Activated CD8-positive, alpha-beta T cell treated with anti-CD3 and anti-CD28 coated beads, Interleukin-2, amount 10 ng/mL, durations not matched to agents 7 days and 5 days (primary cell): ENCODE measurements around the gene NUDCD3. TPM values are rescaled to one million over a fixed set of nuclear protein-coding genes. Genes with fewer than 3 reads are reported as not detected.

Experiments used
- ATAC-seq: fragments of 150-1000 bp; cut with Tn5 transposase; one replicate; pipeline ENCODE4 v1.10.0; 2021; ENCODE audit warnings: moderate library complexity
- CTCF ChIA-PET: fragments of 350-600 bp; sonication (Branson Sonifier 250); formaldehyde crosslinking; loops from one replicate; lab custom pipeline; 2021; ENCODE audit warnings: antibody characterized with exemption; lab: Charles Lee
- POLR2A ChIA-PET: fragments of 350-600 bp; sonication (Branson Sonifier 250); formaldehyde crosslinking; loops from one replicate; lab custom pipeline; 2021; ENCODE audit warnings: antibody characterized with exemption; lab: Charles Lee
- DNase-seq: peaks from one replicate; pipeline ENCODE4 v3.0.0-alpha.2; 2020
- H3K27ac Mint-ChIP-seq: one replicate; pipeline ENCODE4 v1.8.0; 2021; ENCODE audit warnings: mild to moderate bottlenecking, mixed read lengths
- H3K27me3 Mint-ChIP-seq: one replicate; pipeline ENCODE4 v1.8.0; 2021; ENCODE audit warnings: low read depth, mixed read lengths
- H3K36me3 Mint-ChIP-seq: one replicate; pipeline ENCODE4 v1.8.0; 2021; ENCODE audit warnings: low read depth, mixed read lengths
- H3K4me1 Mint-ChIP-seq: one replicate; pipeline ENCODE4 v1.8.0; 2021; ENCODE audit warnings: low read depth, mixed read lengths
- H3K4me3 Mint-ChIP-seq: one replicate; pipeline ENCODE4 v1.8.0; 2021; ENCODE audit warnings: mild to moderate bottlenecking, mixed read lengths
- H3K9me3 Mint-ChIP-seq: one replicate; pipeline ENCODE4 v1.8.0; 2022; ENCODE audit warnings: mixed read lengths; ENCODE audit not compliant: insufficient read depth
- total RNA-seq, 2 experiments: library from RNA; stranded (reverse); gene quantifications; one replicate each; pipeline ENCODE4 v1.2.3, GENCODE V29; 2021

Gene NUDCD3
- total RNA-seq, 2 experiments from 2014 or later = 80.7 to 84.0 TPM

DNA sequence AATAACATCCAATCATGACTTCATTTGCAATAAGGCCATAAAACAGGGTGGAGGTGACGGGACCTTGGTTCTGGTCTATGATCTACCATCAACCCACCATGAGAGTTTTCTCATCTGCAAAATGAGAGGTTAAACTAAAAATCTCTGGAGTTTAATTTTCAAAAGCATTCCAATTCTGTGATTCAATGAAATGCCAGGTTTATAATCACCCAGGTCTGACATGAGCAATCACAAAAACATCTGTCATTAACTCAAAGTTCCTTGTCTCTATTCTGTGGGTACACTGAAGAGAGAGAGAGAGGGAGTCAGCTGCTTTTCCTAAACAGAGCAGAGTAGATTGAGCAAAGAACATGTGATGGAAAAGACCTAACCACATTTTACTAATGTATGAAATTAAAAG, 75.4 kb downstream of the NUDCD3 start:
- no peak overlapping the region for H3K27ac Mint-ChIP-seq
- ChIA-PET CTCF (interaction anchor here (0.6 to 1.2 kb wide), 4 partner anchors 47 to 273 kb away, joined by 3 read pairs; no protein-coding TSS in a partner anchor), POLR2A (interaction anchor here (0.6 kb wide), 1 partner anchor 20 kb away, joined by 3 read pairs; no protein-coding TSS in a partner anchor)
- peaks cover 10% of the 10 kb centered on the region for H3K9me3 Mint-ChIP-seq
- H3K27me3 Mint-ChIP-seq = no peaks in the 10 kb centered on the region
- peaks cover 2% of the 10 kb centered on the region for H3K4me1 Mint-ChIP-seq
- no peak for ATAC-seq
- peaks cover 30% of the 10 kb centered on the region for H3K36me3 Mint-ChIP-seq
- no peak overlapping the region for H3K4me3 Mint-ChIP-seq
- DNase-seq = no peak

DNA sequence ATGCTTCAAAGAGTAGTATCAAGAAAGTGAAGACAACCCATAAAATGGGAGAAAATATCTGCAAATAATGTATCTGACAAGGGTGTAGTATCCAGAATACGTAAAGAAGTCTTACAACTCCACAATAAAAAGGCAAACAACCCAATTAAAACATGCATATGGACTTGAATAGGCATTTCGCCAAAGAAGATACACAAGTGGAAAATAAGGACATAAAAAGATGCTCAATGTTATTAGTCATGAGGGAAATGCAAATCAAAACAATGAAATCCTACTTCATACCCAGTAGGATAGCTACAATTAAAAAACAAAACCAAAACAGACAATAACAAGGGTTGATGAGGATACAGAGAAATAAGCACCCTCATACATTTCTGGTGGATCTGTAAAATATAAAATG, 79.2 kb downstream of the NUDCD3 start:
- DNase-seq (no peak), ATAC-seq (no peak)
- H3K27me3 Mint-ChIP-seq = no peaks in the 10 kb centered on the region
- POLR2A ChIA-PET = no interaction called here
- CTCF ChIA-PET = no interaction called here
- peaks cover 2% of the 10 kb centered on the region for H3K4me1 Mint-ChIP-seq
- H3K27ac Mint-ChIP-seq = no peak overlapping the region
- H3K36me3 Mint-ChIP-seq = peaks cover 34% of the 10 kb centered on the region
- H3K9me3 Mint-ChIP-seq = peaks cover 10% of the 10 kb centered on the region
- no peak overlapping the region for H3K4me3 Mint-ChIP-seq

- Mint-ChIP-seq H3K27me3 (no peaks in the 10 kb centered on the region), H3K4me1 (no peaks in the 10 kb centered on the region), H3K4me3 (no peak overlapping the region), H3K27ac (no peak overlapping the region), H3K9me3 (peaks cover 10% of the 10 kb centered on the region), H3K36me3 (peaks cover 40% of the 10 kb centered on the region)
- CTCF ChIA-PET = interaction anchor here (1.2 kb wide), 1 partner anchor 126 kb away, joined by 3 read pairs; no protein-coding TSS in a partner anchor
- POLR2A ChIA-PET = no interaction called here
- ATAC-seq (no peak), DNase-seq (no peak)
Measured at GRCh38 chr7:44408596-44408995, 81.9 kb downstream of the NUDCD3 start.

DNA sequence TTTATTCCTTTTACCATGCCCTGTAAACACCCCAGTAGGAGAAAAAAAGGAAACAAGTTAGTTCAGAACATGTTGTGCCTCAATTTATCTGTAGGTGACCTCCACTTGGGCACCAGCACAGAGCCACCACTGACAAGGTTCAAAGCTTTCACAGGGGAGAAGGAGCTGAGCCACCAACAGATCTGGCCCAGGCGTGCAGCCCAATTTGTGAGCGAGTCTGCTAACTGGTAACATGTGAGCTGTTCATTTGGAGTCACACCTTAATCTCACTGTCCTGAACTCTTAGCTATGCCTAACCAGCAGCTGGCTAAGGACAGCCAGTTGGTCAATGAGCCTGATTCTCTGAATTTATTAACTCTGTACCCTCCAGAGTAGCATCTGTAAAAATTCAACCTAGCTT, 86.7 kb downstream of the NUDCD3 start:
- H3K36me3 Mint-ChIP-seq = peaks cover 6% of the 10 kb centered on the region
- CTCF ChIA-PET = no interaction called here
- ATAC-seq = no peak
- H3K9me3 Mint-ChIP-seq = no peaks in the 10 kb centered on the region
- no peaks in the 10 kb centered on the region for H3K27me3 Mint-ChIP-seq
- no peak overlapping the region for H3K27ac Mint-ChIP-seq
- H3K4me1 Mint-ChIP-seq = no peaks in the 10 kb centered on the region
- no peak overlapping the region for H3K4me3 Mint-ChIP-seq
- no peak for DNase-seq
- POLR2A ChIA-PET = no interaction called here

- no peak overlapping the region for H3K27ac Mint-ChIP-seq
- no peaks in the 10 kb centered on the region for H3K27me3 Mint-ChIP-seq
- no peaks in the 10 kb centered on the region for H3K9me3 Mint-ChIP-seq
- H3K4me1 Mint-ChIP-seq = no peaks in the 10 kb centered on the region
- CTCF ChIA-PET = no interaction called here
- ATAC-seq = no peak
- POLR2A ChIA-PET = no interaction called here
- H3K36me3 Mint-ChIP-seq = peaks cover 6% of the 10 kb centered on the region
- H3K4me3 Mint-ChIP-seq = no peak overlapping the region
- no peak for DNase-seq
Measured at GRCh38 chr7:44403176-44403759, 87.2 kb downstream of the NUDCD3 start.

DNA sequence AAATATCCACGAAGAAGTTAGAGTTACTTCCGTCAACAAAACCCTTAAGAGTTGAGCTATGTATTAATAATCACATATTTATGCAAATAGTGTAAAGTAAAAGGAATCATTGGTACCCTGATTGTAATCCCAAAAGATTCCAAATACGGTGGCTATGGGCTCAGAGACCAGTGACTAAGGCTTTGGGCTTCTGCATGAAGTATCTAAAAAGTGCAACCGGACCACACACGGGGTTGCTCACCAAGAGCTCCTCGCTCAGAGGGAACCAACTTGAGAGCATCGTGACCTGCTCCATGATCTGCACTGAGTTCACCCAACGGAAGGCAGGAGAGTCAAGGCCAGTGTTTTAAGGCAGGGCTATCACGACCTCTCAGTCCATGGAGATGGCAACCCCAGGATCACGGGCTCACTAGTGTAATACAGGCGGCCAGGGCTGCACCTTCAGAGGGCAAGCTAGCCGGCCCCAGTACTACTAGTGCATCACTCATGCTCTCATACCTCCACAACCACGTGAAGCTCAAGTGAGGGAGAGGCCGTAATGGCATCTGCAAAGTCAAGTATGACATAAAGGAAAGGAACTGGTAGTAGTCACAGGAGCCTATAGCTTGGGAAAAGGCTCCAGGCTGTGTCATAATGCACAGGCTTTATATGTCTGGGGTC, 87.9 kb downstream of the NUDCD3 start:
- Mint-ChIP-seq H3K36me3 (peaks cover 6% of the 10 kb centered on the region), H3K4me3 (no peak overlapping the region), H3K9me3 (no peaks in the 10 kb centered on the region), H3K27me3 (no peaks in the 10 kb centered on the region), H3K4me1 (no peaks in the 10 kb centered on the region), H3K27ac (no peak overlapping the region)
- DNase-seq (no peak), ATAC-seq (no peak)
- ChIA-PET POLR2A (no interaction called here), CTCF (no interaction called here)

DNA sequence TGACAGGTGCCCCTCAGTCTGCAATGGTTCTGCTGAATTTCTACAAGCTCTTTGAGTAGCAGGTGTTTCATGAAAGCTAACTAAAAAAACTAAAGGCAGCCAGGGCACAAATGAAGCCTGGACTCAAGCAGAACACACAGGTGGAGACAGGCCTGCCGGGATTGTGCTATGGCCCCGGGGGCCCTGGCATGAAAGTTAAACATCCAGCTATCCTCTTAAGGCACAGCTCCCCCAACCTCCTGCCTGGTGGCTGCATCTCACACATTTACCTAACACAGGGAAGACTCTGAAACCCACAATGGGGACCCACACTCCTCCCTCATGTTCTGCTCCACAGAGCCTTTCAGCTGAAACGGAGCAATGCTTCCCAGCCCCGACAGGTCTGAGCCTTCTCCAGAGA, 88.8 kb downstream of the NUDCD3 start:
- peak overlapping the region; percentile 9 for H3K27ac Mint-ChIP-seq
- H3K9me3 Mint-ChIP-seq = no peaks in the 10 kb centered on the region
- H3K4me1 Mint-ChIP-seq = no peaks in the 10 kb centered on the region
- no peaks in the 10 kb centered on the region for H3K27me3 Mint-ChIP-seq
- H3K36me3 Mint-ChIP-seq = peaks cover 6% of the 10 kb centered on the region
- no peak for DNase-seq
- no peak for ATAC-seq
- no peak overlapping the region for H3K4me3 Mint-ChIP-seq
- POLR2A ChIA-PET = interaction anchor here (0.9 kb wide), 1 partner anchor 172 kb away, joined by 3 read pairs; the partner anchor contains the start of gene DDX56
- CTCF ChIA-PET = interaction anchor here (0.6 kb wide), 1 partner anchor 397 kb away, joined by 3 read pairs; no protein-coding TSS in a partner anchor

DNA sequence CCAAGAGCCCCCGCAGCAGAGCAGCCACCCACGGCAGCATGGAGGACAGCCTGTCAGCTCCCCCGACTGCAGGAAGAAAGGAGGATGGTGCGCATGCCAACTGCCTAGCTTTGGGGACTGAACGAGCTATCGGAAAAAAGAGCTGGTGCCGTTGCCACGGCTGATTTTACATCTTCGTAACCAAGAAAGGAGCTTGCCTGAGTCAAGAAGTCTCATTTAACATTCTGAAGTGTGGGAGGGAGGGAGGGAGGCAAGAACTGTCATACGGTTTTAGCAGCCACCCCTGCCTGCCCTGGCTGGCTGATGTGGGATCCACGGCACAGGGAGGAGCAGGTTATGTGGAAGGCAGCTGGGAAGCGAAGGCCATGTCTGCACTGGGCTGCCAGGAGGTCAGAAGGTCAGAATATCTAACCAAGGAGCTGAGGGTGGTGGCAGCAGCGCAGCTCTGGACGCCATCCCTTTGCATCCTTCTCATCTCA, 90.4 kb downstream of the NUDCD3 start:
- POLR2A ChIA-PET = no interaction called here
- no peak for DNase-seq
- CTCF ChIA-PET = no interaction called here

DNA sequence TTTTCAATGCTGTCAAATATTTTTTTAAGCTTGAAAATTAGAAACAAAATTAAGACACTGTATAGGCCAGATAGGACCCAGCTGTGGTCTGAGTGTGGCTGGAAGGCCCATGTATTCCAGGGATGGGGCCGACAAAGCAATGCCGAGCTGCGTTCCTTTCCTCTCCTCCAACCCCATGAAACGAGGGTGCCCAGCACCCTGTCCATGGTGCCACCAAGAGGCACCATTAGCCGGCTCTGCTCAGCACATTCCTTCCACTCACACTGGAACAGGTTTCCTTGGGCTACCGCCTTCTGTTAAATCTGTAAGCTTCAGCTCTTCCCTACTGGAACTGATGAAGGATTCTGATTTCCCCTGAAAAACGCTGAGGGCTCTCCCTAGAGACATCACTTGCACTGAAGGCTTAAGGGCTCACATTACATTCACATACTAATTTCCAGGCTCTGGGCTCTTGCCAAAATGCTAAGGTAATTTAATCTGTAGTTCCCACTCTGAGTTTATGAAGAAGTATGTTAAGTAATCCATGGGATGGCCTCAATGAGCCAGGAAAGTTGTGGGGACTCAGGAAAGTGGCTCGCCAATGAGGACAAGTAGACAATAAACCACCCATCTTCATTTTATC, 91.4 kb downstream of the NUDCD3 start:
- CTCF ChIA-PET = interaction anchor here (1.1 kb wide), 1 partner anchor 135 kb away, joined by 4 read pairs; no protein-coding TSS in a partner anchor
- H3K27me3 Mint-ChIP-seq = no peaks in the 10 kb centered on the region
- ATAC-seq = no peak
- no peaks in the 10 kb centered on the region for H3K4me1 Mint-ChIP-seq
- no peak overlapping the region for H3K27ac Mint-ChIP-seq
- POLR2A ChIA-PET = no interaction called here
- H3K36me3 Mint-ChIP-seq = peaks cover 2% of the 10 kb centered on the region
- DNase-seq = no peak
- H3K4me3 Mint-ChIP-seq = no peak overlapping the region
- H3K9me3 Mint-ChIP-seq = no peaks in the 10 kb centered on the region

More for the DNA sequence above, 90.4 kb downstream of the NUDCD3 start:
- no peak for ATAC-seq
- Mint-ChIP-seq H3K4me1 (no peaks in the 10 kb centered on the region), H3K36me3 (peaks cover 6% of the 10 kb centered on the region), H3K4me3 (no peak overlapping the region), H3K27me3 (no peaks in the 10 kb centered on the region), H3K27ac (peak overlapping the region; percentile 17), H3K9me3 (no peaks in the 10 kb centered on the region)

DNA sequence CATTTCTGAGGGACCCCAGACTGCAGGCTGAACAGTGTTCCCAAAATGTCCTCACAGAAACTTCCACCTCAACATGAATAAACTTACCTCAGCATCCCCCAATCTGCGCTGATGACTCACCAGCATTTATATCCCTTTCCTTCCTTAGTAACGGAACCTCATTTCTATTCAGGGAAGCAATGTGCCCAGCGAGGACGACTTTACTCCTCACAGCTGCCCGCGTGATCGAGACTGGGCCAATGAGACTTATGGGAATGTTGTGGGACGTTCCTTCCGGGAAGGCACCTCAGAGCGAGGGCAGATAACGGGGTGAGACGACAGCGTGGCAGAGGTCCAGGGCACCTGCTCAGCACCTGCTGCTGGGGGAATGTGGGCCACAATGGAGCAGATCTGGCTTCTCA, 91.9 kb downstream of the NUDCD3 start:
- no peaks in the 10 kb centered on the region for H3K36me3 Mint-ChIP-seq
- no peak overlapping the region for H3K4me3 Mint-ChIP-seq
- no peak overlapping the region for H3K27ac Mint-ChIP-seq
- CTCF ChIA-PET = no interaction called here
- POLR2A ChIA-PET = no interaction called here
- DNase-seq (no peak), ATAC-seq (no peak)
- H3K4me1 Mint-ChIP-seq = no peaks in the 10 kb centered on the region
- no peaks in the 10 kb centered on the region for H3K27me3 Mint-ChIP-seq
- no peaks in the 10 kb centered on the region for H3K9me3 Mint-ChIP-seq

DNA sequence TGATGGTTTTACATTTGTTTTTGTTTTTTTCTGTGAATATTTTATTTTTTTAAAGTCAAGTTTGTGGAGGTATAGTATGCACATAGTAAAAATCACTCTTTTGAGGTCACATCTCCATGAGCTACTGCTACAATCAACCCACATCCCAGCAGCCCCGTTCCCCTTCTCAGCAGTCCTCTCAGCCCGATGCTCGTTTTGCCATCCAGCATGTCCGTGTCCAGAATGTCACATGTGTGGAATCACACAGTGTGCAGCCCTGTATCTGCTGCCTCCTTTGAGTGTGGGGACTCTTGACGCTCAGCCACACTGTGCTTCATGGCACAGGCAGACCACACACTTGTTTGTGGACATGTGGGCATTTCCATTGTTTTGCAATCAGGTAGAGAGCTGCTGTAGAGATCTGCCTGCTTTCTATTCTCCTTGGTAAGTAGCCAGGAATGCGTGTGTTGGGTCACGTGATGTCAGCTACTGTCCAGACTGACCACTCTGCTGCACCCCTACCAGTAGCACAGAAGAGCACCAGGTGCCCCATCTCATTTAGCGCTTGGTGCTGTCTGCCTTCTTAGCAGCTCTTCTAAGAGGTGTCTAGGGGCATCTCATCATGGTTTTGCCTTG, 93.4 kb downstream of the NUDCD3 start:
- H3K9me3 Mint-ChIP-seq = no peaks in the 10 kb centered on the region
- no peak overlapping the region for H3K27ac Mint-ChIP-seq
- no peaks in the 10 kb centered on the region for H3K4me1 Mint-ChIP-seq
- CTCF ChIA-PET = interaction anchor here (1.1 kb wide), 1 partner anchor 13 kb away, joined by 3 read pairs; no protein-coding TSS in a partner anchor
- no peak overlapping the region for H3K4me3 Mint-ChIP-seq
- DNase-seq (no peak), ATAC-seq (no peak)
- peaks cover 2% of the 10 kb centered on the region for H3K36me3 Mint-ChIP-seq
- no peaks in the 10 kb centered on the region for H3K27me3 Mint-ChIP-seq
- POLR2A ChIA-PET = no interaction called here
